GM12872 (cell line): ENCODE results near the gene COPS4.

Experiments used
- TF ChIP-seq, protein P1 (sequence below): IDR thresholded peaks from 3 replicates; pipeline ENCODE4 v1.5.1; 2011; ENCODE audit warnings: low read depth, mild to moderate bottlenecking, low read length, moderate library complexity; ENCODE audit not compliant: insufficient read depth

Gene COPS4

DNA sequence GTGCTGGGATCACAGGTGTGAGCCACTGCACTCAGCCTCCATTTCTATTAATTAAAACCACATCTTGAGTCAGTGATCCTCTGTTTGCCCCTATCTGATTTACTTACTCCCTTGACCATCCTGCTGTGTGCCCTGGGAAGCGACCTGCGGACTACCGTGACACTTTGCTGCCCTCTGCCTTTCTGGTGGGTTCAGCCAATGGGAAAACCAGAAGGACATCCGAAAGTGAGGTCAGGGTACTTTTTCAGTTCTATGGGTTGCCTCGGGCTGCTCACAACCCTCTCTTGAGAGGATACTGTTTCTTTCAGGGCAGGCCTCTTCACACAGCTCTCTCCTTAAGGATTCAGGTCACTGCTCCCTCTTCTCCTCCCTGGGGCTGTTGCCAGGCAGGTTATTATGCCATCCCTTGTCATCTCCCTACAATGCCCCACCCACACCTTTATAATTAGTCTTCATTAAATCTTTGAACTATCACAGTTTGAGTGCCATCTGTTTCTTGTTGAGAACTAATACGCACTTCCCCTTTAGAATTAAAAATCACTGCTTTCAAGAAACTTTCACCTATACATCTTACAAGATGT is 58.2 kb downstream of the COPS4 start:
- TF ChIP-seq, protein P1, sequence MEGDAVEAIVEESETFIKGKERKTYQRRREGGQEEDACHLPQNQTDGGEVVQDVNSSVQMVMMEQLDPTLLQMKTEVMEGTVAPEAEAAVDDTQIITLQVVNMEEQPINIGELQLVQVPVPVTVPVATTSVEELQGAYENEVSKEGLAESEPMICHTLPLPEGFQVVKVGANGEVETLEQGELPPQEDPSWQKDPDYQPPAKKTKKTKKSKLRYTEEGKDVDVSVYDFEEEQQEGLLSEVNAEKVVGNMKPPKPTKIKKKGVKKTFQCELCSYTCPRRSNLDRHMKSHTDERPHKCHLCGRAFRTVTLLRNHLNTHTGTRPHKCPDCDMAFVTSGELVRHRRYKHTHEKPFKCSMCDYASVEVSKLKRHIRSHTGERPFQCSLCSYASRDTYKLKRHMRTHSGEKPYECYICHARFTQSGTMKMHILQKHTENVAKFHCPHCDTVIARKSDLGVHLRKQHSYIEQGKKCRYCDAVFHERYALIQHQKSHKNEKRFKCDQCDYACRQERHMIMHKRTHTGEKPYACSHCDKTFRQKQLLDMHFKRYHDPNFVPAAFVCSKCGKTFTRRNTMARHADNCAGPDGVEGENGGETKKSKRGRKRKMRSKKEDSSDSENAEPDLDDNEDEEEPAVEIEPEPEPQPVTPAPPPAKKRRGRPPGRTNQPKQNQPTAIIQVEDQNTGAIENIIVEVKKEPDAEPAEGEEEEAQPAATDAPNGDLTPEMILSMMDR = no peak

DNA sequence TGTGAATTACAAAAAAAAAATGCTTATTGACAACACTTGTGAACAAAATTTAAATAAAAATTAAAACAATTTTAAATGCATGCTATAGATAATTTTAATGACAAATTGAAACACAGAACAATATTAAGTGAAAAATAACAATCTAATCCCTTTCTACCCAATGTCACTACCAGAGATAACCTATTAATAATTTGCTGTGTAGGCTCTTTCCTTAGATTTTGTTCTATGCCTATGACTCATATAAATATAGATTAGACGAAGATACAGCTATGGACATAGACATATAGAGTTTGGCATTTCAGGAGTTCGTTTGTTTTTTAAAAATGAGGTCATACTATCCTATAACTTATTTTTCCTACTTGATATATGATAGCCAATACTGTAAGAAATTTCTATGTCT is 61.4 kb downstream of the COPS4 start:
- TF ChIP-seq, protein P1 = no peak

DNA sequence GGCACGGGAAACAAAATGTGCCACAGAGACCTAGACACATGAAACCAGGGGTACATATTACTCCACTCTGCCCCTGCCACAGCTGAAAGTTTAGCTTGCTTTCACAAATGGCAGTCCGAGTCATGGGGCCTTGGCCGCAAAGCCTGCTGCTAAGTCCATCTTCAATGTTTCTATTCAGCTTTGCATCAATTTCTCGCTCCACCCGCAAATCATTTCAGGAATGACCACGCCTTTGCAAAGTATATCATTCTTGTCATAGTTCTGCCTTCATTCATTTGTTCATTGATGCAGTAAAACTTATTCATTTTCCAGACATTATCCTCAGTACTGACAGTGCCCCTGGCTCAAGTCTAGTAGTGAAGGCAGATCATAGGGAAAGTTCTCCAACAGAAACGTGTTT is 70.0 kb downstream of the COPS4 start:
- TF ChIP-seq, protein P1 = no peak

DNA sequence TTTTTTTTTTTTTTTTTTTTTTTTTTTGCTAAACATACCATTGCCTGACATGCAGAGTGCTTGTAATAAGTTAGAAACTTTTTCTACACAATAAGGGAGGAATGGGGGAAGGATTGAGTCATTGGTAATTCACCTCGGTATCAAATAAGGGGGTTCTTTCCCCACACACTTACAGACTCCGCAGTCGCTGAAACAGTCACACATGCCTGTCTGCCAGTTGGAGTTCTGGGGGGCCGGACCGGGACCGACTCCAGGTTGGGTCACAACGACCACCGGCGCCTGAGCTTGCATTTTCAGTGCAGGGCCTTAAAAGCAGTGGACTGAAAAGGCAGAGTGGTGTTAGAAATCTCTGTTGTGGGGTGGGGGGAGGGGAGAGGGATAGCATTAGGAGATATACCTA is 72.6 kb downstream of the COPS4 start:
- TF ChIP-seq, protein P1 = no peak

DNA sequence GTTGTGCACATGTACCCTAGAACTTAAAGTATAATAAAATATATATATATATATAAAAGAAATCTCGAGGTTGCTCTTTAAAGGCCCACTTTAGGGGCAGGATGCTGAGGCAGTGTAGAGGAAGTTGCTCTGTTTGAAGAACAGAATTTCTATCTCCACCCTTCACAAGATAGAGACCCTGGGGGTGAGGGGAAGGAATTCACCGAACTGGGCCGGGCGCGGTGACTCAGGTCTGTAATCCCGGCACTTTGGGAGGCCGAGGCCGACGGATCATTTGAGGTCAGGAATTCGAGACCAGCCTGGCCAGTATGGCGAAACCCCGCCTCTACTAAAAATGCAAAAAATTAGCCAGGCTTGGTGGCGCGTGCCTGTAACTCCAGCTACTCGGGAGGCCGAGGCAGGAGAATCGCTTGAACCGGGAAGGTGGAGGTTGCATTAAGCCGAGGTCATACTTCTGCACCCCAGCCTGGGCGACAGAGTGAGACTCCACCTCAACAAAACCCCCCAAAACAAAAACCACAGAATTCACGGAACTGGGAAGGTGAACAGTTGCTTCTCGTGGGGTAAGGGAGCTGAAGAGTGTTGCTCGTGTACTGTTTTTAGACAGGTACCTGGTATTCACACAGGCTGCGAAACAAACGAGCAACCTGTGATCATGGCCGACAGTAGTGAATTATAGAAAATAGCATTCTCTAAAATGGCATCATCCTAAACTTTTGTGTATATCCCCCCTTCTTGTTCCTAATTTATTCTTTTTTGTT is 73.3 kb downstream of the COPS4 start:
- TF ChIP-seq, protein P1 = no peak

DNA sequence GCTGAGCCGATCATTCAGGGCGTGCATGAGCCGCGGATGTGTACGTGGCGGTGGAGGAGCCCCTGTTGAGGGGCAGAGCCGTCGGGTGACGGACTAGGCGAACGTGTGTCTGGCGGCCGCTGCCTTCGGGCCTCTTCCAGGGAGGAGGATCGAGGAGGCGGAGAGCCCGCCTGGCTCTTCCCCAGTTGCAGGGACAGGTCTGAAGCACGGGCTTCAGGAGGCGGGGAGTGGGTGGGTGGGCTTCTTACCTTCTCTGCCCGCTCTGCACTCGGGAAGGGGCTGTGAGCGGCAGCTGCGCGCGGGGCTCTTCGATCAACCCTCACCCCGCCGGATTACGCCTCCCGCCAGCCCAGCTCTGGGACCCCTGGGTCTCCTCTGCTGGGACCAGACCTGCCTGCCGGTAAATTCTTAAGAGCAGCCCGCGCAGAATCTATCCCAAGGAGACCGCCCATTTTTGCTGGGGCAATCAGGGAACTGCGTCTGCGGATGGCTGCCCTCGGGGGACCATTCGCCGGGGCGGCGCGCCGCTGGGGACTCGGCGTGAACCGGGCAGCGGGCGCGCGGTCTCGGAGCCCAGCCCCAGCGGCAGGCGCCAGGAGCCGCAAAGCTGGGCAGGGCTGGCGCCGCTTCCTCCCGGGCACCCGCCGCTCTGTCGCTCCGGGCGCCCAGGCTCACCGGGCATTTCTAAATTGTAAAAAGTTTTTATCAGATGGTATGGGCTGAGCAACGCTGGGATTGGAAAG is 74.7 kb downstream of the COPS4 start:
- TF ChIP-seq, protein P1 = no peak

DNA sequence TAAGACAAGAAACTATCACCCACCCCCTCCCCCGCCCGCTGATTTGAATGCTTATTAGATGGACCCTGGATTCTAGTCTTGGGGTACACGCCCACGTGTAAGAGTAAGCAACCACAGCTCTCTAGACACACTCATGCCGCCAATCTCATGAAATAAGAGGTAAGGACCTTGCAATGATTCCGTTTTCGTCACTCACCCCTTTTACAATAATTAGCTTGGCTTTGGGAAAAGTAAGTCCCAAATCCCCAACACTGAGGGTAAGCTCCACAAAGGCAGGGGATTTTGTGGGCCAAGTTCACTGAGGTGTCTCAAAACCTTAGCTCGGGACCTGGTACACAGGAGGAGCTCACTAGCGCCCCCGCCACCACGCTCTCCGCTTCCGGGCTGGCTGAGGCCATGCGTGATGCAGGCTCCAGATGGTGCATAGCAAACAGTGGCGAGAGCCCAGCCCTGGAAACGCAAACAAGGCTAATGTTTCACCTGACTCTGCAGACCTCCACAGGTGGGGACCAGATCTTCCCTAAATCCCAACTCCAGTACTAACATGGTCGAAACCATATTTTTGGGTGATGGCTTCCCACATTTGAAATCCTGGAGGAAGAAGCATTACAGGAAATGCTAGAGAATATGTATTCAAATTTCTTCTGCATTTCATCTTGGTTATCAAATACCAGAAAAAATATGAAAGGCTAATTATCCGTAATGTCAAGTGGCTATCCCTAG is 75.4 kb downstream of the COPS4 start:
- TF ChIP-seq, protein P1 = peak; percentile 94
